Retinal pigment epithelial cell (primary cell): Measurements from ENCODE around the gene MTG1.

Experiments
- DNase-seq: peaks from one replicate; pipeline ENCODE4 v3.0.0-alpha.2; 2010; ENCODE audit warnings: low read depth
- H3K4me3 ChIP-seq: 2 replicates; pipeline ENCODE4 v1.5.1; 2011; ENCODE audit warnings: mild to moderate bottlenecking, low read length, control low read depth, moderate library complexity
- TF ChIP-seq, protein P1 (sequence below): conservative IDR thresholded peaks from 2 replicates; pipeline ENCODE4 v1.5.1; 2011; ENCODE audit warnings: low read depth, low read length, control low read depth, inconsistent platforms

Gene MTG1

DNA sequence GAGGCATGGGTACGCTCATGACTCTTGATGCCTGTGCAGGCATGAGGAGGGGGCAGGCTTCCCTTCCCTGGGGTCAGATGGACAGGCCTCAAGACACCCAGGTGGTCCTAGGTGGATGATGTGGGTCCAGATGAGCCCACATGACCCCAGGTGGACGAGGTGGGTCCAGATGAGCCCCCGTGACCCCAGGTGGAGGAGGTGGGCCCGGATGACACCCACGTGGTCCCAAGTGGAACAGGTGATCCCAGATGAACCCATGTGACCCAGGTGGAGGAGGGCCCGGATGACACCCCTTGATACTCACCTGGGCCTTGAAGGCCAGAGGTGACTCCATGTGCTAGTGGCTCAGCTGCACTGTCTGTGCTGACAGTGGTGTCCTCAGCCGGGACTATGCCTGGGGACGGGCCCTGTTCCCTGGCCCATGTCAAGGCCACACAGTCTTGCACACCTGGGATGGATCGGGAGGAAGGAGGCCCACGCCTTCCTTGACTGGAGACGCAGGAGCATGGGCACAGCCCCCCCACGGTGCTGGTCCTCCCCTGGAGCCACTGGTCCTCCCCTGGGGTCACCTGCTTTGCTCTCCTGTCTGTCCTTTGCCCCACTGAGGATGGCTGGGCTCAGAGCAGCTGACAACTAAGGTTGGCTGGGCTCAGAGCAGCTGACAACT is 43.5 kb upstream of the MTG1 start:
- DNase-seq: no peak
- no peak overlapping the region for H3K4me3 ChIP-seq
- TF ChIP-seq, protein P1, sequence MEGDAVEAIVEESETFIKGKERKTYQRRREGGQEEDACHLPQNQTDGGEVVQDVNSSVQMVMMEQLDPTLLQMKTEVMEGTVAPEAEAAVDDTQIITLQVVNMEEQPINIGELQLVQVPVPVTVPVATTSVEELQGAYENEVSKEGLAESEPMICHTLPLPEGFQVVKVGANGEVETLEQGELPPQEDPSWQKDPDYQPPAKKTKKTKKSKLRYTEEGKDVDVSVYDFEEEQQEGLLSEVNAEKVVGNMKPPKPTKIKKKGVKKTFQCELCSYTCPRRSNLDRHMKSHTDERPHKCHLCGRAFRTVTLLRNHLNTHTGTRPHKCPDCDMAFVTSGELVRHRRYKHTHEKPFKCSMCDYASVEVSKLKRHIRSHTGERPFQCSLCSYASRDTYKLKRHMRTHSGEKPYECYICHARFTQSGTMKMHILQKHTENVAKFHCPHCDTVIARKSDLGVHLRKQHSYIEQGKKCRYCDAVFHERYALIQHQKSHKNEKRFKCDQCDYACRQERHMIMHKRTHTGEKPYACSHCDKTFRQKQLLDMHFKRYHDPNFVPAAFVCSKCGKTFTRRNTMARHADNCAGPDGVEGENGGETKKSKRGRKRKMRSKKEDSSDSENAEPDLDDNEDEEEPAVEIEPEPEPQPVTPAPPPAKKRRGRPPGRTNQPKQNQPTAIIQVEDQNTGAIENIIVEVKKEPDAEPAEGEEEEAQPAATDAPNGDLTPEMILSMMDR: no peak

DNA sequence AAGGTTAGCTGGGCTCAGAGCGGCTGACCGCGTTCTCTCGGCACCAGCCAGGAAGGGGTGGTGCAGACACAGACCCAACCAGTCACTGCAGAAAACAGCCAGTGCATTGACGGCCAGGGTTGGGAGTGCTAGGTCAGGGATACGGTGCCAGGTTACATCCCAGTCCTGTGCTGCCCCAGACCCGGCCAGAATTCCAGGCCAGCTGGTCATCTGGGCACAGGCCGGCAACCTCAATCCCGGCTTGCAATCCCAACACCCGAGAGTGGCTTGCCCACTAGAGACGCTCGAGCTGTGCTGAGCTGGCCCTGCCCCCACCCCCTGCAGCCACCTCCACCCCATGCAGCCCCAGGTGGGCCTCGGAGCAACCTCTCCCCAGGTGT is 43.0 kb upstream of the MTG1 start:
- TF ChIP-seq, protein P1: no peak
- DNase-seq: no peak
- no peak overlapping the region for H3K4me3 ChIP-seq

DNA sequence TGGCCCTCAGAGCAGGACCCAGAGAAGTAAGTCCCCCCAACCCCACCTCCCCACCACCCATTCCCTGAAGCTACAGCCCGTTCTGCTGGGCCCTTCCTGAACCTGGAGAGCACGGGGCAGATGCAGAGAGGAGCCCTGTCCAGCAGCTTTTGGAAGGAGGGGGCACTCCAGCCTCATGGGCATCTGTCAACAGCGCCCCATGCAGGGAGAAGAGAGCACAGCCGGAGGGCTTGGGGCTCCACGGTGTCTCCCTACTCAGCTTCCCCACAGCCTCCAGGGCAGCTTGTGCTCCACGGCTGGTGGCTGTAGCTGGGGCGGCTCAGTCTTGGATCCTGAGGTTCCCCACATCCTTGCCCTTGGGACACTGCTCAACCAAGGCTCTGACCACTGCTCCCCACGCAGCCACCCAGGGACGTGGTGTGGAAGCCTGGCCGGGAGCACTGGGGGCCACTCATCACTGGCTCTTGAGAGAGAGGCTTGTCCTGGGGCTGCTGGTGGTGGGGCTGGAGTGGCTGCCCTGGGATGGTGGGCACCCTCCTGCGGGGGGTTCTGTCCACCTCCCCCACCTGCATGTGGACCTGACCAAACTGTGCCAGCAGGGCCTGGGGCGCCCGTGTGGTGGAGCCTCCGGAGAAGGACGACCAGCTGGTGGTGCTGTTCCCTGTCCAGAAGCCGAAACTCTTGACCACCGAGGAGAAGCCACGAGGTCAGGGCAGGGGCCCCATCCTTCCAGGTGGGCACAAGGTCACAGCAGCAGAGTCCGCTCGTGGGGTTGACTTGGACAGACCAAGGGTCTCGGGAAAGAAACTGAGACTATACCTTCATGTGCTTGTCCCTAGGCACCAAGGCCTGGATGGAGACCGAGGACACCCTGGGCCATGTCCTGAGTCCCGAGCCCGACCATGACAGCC is 42.3 kb upstream of the MTG1 start:
- H3K4me3 ChIP-seq: no peak overlapping the region
- DNase-seq: no peak
- TF ChIP-seq, protein P1: peak; percentile 5

DNA sequence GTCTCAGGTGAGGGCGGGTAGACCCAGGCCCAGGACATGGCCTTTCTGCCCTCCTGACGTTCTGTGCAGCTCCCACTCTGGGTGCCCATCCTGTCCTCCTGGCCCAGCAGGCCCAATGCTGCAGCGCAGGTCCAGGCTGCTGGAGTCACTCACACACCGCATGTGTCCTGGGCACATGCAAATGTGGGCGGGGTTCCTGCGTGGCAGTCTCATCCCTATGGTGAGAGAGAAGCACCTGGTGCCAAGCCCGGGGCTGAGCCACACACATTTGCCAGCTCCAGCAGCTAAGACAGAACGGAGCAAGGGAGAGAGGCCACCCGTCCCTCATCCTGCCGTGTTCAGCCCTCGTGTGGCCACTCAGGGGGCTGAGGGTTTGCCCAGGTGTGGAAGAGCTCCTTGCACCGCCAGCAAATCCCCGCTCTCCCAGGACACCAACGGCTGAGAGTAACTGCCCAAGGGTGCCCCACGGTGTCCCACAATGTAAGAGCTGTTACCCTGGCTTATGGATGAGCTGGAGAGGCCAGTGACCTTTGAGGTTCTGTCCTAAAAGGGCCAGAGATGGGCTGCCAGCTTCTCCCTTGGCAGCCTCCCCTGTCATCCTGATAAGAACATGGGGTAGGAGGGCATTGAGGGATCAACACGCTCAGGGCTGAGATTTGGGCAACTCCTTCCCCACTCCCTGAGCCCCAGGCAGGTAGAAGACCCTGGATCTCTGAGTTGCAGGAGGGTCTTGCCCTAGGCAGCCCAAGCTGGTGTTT is 40.6 kb upstream of the MTG1 start:
- TF ChIP-seq, protein P1: no peak
- DNase-seq: no peak
- H3K4me3 ChIP-seq: no peak overlapping the region

DNA sequence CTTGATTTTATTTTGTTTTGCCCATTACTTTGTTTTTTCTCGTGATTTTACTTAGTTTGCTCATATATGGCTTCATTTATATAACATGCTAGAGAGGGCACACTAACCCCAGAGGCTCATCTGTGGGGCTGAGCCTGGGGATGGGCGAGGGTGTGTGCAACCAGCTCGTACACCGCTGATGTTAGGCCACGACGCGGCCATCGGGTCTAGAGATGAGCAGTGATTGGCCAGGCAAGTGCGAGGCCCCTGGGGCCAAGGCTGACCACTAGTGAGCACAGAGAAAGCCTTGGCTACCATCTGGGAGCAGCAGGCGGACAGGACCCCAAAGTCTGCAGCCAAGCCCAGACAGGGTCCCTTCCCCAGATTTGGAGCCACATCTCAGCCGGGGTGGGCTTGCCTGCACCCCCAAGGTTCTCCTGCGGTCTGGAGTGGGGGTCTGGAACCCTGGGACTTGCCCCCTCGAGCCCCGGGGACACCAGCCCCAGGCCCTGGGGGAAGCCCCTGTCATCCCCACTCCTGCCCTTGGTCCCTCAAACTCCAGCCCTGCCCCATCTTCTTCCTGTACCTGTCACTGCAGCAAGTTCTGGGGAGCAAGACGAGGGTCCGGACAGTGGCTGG is 39.9 kb upstream of the MTG1 start:
- TF ChIP-seq, protein P1: no peak
- H3K4me3 ChIP-seq: no peak overlapping the region
- DNase-seq: no peak

DNA sequence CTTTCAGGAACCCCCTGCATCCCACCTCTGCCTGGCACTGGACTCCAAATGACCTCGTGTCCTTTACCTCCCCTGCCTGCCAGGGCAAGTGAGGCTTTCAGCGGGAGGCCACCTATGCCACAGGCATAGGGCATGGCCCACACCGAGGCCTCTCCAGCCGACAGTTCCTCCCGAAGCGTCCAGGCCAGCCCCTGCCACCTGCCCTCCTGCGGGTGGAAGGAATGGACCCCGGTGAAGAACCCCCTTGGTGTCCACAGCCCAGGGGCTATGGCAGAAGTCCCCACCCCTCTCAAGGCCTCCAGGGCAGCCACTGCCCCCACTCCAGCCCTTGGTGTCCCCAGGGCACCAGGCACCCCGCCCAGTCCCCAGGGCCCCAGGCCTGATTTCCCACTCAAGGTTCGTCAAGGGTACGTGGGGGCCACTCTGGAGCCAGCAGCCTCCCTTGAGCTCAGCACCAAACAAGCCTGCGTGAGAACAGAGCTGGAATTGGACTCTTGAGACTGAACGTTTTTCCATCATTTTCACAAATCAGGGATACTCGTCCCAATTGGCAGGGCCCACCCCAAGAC is 39.2 kb upstream of the MTG1 start:
- no peak for DNase-seq
- TF ChIP-seq, protein P1: no peak
- no peak overlapping the region for H3K4me3 ChIP-seq
